ENCODE results near the gene SLC13A2. TPM values are rescaled to one million over a fixed set of nuclear protein-coding genes. Genes with fewer than 3 reads are reported as not detected.

Gene SLC13A2
- total and polyA plus RNA-seq, 9 of the 15 experiments (the other 6 are each of a cell fraction or from before 2014, with no cell fraction given): 0.13 TPM; not detected in 8

- peaks cover 4% of the 10 kb centered on the region; the same call in 1 of the 2 replicates for H4K20me1 ChIP-seq (replicated peaks; ENCODE audit: control insufficient read depth, insufficient read depth, low read length)
- POLR2A ChIA-PET: interaction anchor here (0.7 kb wide), 1 partner anchor 9 kb away, joined by 3 read pairs; no protein-coding TSS in a partner anchor
- no peak overlapping the region for H3K27ac ChIP-seq (ENCODE audit: extremely low read depth, low read depth, low read length)
- in situ Hi-C loops (cut with MboI) (no loop called here), intact Hi-C loops (cut with micrococcal nuclease) (no loop called here)
- TF ChIP-seq TCF7L2 (IDR thresholded peaks at IDR 0.05; ENCODE audit: low read depth, low read length): no peak
- no peak for ATAC-seq
- H3K4me1 ChIP-seq (replicated peaks in 1 of 2; ENCODE audit: control insufficient read depth in 2 of 2, insufficient read depth in 2 of 2, low read length in 2 of 2): no peaks in the 10 kb centered on the region
- H3K9ac ChIP-seq (ENCODE audit: insufficient read depth in 1 of 2, low read depth in 2 of 2, low read length in 2 of 2): no peak overlapping the region
- BruUV-seq (replicated peaks): no TSS peak
- WGBS (ENCODE audit: insufficient coverage, low coverage, missing lambda C conversion rate): 0% methylated on average over 2 of the region's 2 CpGs
- H3K4me3 ChIP-seq: no peak overlapping the region
- H3K36me3 ChIP-seq (ENCODE audit: control insufficient read depth, insufficient read depth, low read length): no peaks in the 10 kb centered on the region
- H3K79me2 ChIP-seq (ENCODE audit: control insufficient read depth, insufficient read depth, low read length): no peaks in the 10 kb centered on the region
- no peak overlapping the region for H2AFZ ChIP-seq (ENCODE audit: low read depth, low read length)
- no peaks in the 10 kb centered on the region for H3K9me3 ChIP-seq (replicated peaks; ENCODE audit: control insufficient read depth, insufficient read depth, low read depth, low read length)
- no peaks in the 10 kb centered on the region for H3K9me1 ChIP-seq (ENCODE audit: control insufficient read depth, insufficient read depth, low read length)
- no peak overlapping the region for H3K4me2 ChIP-seq (ENCODE audit: insufficient read depth, low read length)
- DNase-seq (ENCODE audit: extremely low read depth in 1 of 4, low spot score in 3 of 4): no peak
- FAIRE-seq: no peak
- H3K27me3 ChIP-seq (ENCODE audit: control insufficient read depth in 2 of 2, insufficient read depth in 2 of 2, low read length in 2 of 2): peaks cover 3 to 67% of the 10 kb centered on the region in 2 experiments; a peak in 3 of 5 replicates
- CTCF ChIA-PET (ENCODE audit: low intra/inter-chr PET ratio): no interaction called here
These were observed 10.9 kb downstream of the SLC13A2 start for GRCh38 chr17:28484296-28484695.

- in situ Hi-C loops (cut with MboI): no loop called here
- no peak overlapping the region for H3K27ac ChIP-seq (ENCODE audit: extremely low read depth, low read depth, low read length)
- ChIA-PET CTCF (ENCODE audit: low intra/inter-chr PET ratio) (no interaction called here), POLR2A (interaction anchor here (0.7 kb wide), 1 partner anchor 10 kb away, joined by 3 read pairs; no protein-coding TSS in a partner anchor)
- no peak overlapping the region for H3K4me2 ChIP-seq (ENCODE audit: insufficient read depth, low read length)
- H3K9me1 ChIP-seq (ENCODE audit: control insufficient read depth, insufficient read depth, low read length): no peaks in the 10 kb centered on the region
- DNase-seq (ENCODE audit: extremely low read depth in 1 of 4, low spot score in 3 of 4) (no peak), FAIRE-seq (no peak), ATAC-seq (no peak; the same call in 1 of the 3 replicates)
- H3K9me3 ChIP-seq (replicated peaks; ENCODE audit: control insufficient read depth, insufficient read depth, low read depth, low read length): no peaks in the 10 kb centered on the region
- intact Hi-C loops (cut with micrococcal nuclease): no loop called here
- no peak overlapping the region for H2AFZ ChIP-seq (ENCODE audit: low read depth, low read length)
- peaks cover 4% of the 10 kb centered on the region; the same call in 1 of the 2 replicates for H4K20me1 ChIP-seq (replicated peaks; ENCODE audit: control insufficient read depth, insufficient read depth, low read length)
- no peak overlapping the region for H3K9ac ChIP-seq (ENCODE audit: insufficient read depth in 1 of 2, low read depth in 2 of 2, low read length in 2 of 2)
- no peaks in the 10 kb centered on the region for H3K36me3 ChIP-seq (ENCODE audit: control insufficient read depth, insufficient read depth, low read length)
- WGBS (ENCODE audit: insufficient coverage, low coverage, missing lambda C conversion rate): 0% methylated on average over 3 of the region's 3 CpGs
- H3K4me1 ChIP-seq (replicated peaks in 1 of 2; ENCODE audit: control insufficient read depth in 2 of 2, insufficient read depth in 2 of 2, low read length in 2 of 2): no peaks in the 10 kb centered on the region
- H3K79me2 ChIP-seq (ENCODE audit: control insufficient read depth, insufficient read depth, low read length): no peaks in the 10 kb centered on the region
- H3K4me3 ChIP-seq: no peak overlapping the region
- peaks cover 3 to 70% of the 10 kb centered on the region in 2 experiments; a peak in 3 of 5 replicates for H3K27me3 ChIP-seq (ENCODE audit: control insufficient read depth in 2 of 2, insufficient read depth in 2 of 2, low read length in 2 of 2)
- BruUV-seq (replicated peaks): no TSS peak
- TF ChIP-seq TAF1 (IDR thresholded peaks at IDR 0.05; ENCODE audit: control insufficient read depth, extremely low read depth, insufficient read depth, low read length, severe bottlenecking) (no peak), C11orf30 (IDR thresholded peaks at IDR 0.05; ENCODE audit: low read depth) (no peak), MTA2 (IDR thresholded peaks at IDR 0.05; ENCODE audit: low read depth) (no peak), ZNF184 (CRISPR knock-in tag; IDR thresholded peaks at IDR 0.05) (no peak), EP300 (IDR thresholded peaks at IDR 0.05; ENCODE audit: low read length) (no peak), KAT8 (IDR thresholded peaks at IDR 0.05; ENCODE audit: low read depth) (no peak), ZNF740 (CRISPR knock-in tag; IDR thresholded peaks at IDR 0.05) (no peak), ZNF740 (tag; IDR thresholded peaks at IDR 0.05) (no peak), NR4A1 (CRISPR knock-in tag; IDR thresholded peaks at IDR 0.05) (no peak), NR4A1 (tag; IDR thresholded peaks at IDR 0.05) (no peak), ZNF445 (CRISPR knock-in tag; IDR thresholded peaks at IDR 0.05; ENCODE audit: low read depth) (no peak), ZFP91 (CRISPR knock-in tag; IDR thresholded peaks at IDR 0.05) (no peak), SMAD3 (CRISPR knock-in tag; conservative IDR thresholded peaks at IDR 0.05) (no peak), PTBP1 (IDR thresholded peaks at IDR 0.05; ENCODE audit: low read depth, low read length) (no peak), ZNF133 (CRISPR knock-in tag; IDR thresholded peaks at IDR 0.05) (no peak)
These were observed 11.6 kb downstream of the SLC13A2 start for GRCh38 chr17:28485049-28485448.
